Activated CD4-positive, alpha-beta T cell treated with anti-CD3 and anti-CD28 coated beads, Interleukin-2, amount 10 ng/mL, durations not matched to agents 24 days and 14 days (primary cell): ENCODE results near the gene BCAS1. TPM values are rescaled to one million over a fixed set of nuclear protein-coding genes. Genes with fewer than 3 reads are reported as not detected.

Source experiments
- DNase-seq: peaks from one replicate; pipeline ENCODE4 v3.0.0; 2022
- H3K27ac Mint-ChIP-seq: one replicate; pipeline ENCODE4 v1.8.0; 2022; ENCODE audit warnings: mild to moderate bottlenecking, mixed read lengths
- H3K27me3 Mint-ChIP-seq: one replicate; pipeline ENCODE4 v1.8.0; 2022; ENCODE audit warnings: mixed read lengths
- H3K36me3 Mint-ChIP-seq: one replicate; pipeline ENCODE4 v1.8.0; 2022; ENCODE audit warnings: low read depth, mild to moderate bottlenecking, mixed read lengths
- H3K4me1 Mint-ChIP-seq: one replicate; pipeline ENCODE4 v1.8.0; 2021; ENCODE audit warnings: mixed read lengths
- H3K4me3 Mint-ChIP-seq: one replicate; pipeline ENCODE4 v1.8.0; 2022; ENCODE audit warnings: mild to moderate bottlenecking, moderate library complexity, mixed read lengths
- H3K9me3 Mint-ChIP-seq: one replicate; pipeline ENCODE4 v1.8.0; 2021; ENCODE audit warnings: mixed read lengths
- intact Hi-C: fragments of 100-400 bp; cut with micrococcal nuclease; formaldehyde crosslinking; loops from one replicate; pipeline ENCODE4 v1.15.1; 2023
- total RNA-seq: library from RNA; stranded (reverse); gene quantifications from 2 replicates; pipeline ENCODE4 v1.2.3, GENCODE V29; 2022

BCAS1 gene
- total RNA-seq, 1 donor from 2014 or later, result not detected

GRCh38 chr20:54042021-54042420, 28.4 kb downstream of the BCAS1 start:
- Mint-ChIP-seq H3K4me1 (peaks cover 8% of the 10 kb centered on the region), H3K36me3 (peaks cover 1% of the 10 kb centered on the region), H3K27me3 (peaks cover 15% of the 10 kb centered on the region), H3K4me3 (no peak overlapping the region), H3K27ac (no peak overlapping the region), H3K9me3 (no peaks in the 10 kb centered on the region)
- intact Hi-C loops, result loop anchor here (10.0 kb wide), 1 partner anchor 337 kb away; no protein-coding TSS in a partner anchor
- no peak for DNase-seq

GRCh38 chr20:54041336-54041735, 29.1 kb downstream of the BCAS1 start:
- intact Hi-C loops, result loop anchor here (10.0 kb wide), 1 partner anchor 337 kb away; no protein-coding TSS in a partner anchor
- H3K36me3 Mint-ChIP-seq, result peaks cover 1% of the 10 kb centered on the region
- no peak for DNase-seq

GRCh38 chr20:54040531-54040930, 29.9 kb downstream of the BCAS1 start:
- Mint-ChIP-seq H3K27ac (no peak overlapping the region), H3K4me3 (no peak overlapping the region), H3K4me1 (peaks cover 8% of the 10 kb centered on the region), H3K36me3 (no peaks in the 10 kb centered on the region), H3K27me3 (peaks cover 17% of the 10 kb centered on the region), H3K9me3 (no peaks in the 10 kb centered on the region)
- no peak for DNase-seq
- intact Hi-C loops, result loop anchor here (10.0 kb wide), 1 partner anchor 336 kb away; no protein-coding TSS in a partner anchor

More at GRCh38 chr20:54041336-54041735, 29.1 kb downstream of the BCAS1 start:
- Mint-ChIP-seq H3K9me3 (no peaks in the 10 kb centered on the region), H3K27me3 (peaks cover 17% of the 10 kb centered on the region), H3K27ac (no peak overlapping the region), H3K4me1 (peaks cover 8% of the 10 kb centered on the region), H3K4me3 (no peak overlapping the region)

- no peaks in the 10 kb centered on the region for H3K36me3 Mint-ChIP-seq
- intact Hi-C loops, result no loop called here
- no peak overlapping the region for H3K4me3 Mint-ChIP-seq
- H3K27ac Mint-ChIP-seq, result no peak overlapping the region
- H3K9me3 Mint-ChIP-seq, result no peaks in the 10 kb centered on the region
- DNase-seq, result no peak
- H3K27me3 Mint-ChIP-seq, result peaks cover 17% of the 10 kb centered on the region
- peaks cover 3% of the 10 kb centered on the region for H3K4me1 Mint-ChIP-seq
Observed at GRCh38 chr20:54038961-54039360, 31.4 kb downstream of the BCAS1 start.

GRCh38 chr20:54037525-54037924, 32.9 kb downstream of the BCAS1 start:
- Mint-ChIP-seq H3K27ac (no peak overlapping the region), H3K4me3 (no peak overlapping the region), H3K9me3 (peaks cover 6% of the 10 kb centered on the region), H3K36me3 (no peaks in the 10 kb centered on the region), H3K4me1 (peaks cover under 1% of the 10 kb centered on the region), H3K27me3 (peaks cover 24% of the 10 kb centered on the region)
- no peak for DNase-seq
- intact Hi-C loops, result no loop called here

- no peak overlapping the region for H3K27ac Mint-ChIP-seq
- intact Hi-C loops, result no loop called here
- H3K4me3 Mint-ChIP-seq, result no peak overlapping the region
- no peak for DNase-seq
- H3K27me3 Mint-ChIP-seq, result peaks cover 33% of the 10 kb centered on the region
- H3K9me3 Mint-ChIP-seq, result peaks cover 18% of the 10 kb centered on the region
- no peaks in the 10 kb centered on the region for H3K4me1 Mint-ChIP-seq
- H3K36me3 Mint-ChIP-seq, result no peaks in the 10 kb centered on the region
Observed at GRCh38 chr20:54029643-54030042, 40.8 kb downstream of the BCAS1 start.

GRCh38 chr20:54029176-54029575, 41.2 kb downstream of the BCAS1 start:
- no peak for DNase-seq
- intact Hi-C loops, result no loop called here
- Mint-ChIP-seq H3K27ac (no peak overlapping the region), H3K27me3 (peaks cover 36% of the 10 kb centered on the region), H3K36me3 (no peaks in the 10 kb centered on the region), H3K4me1 (no peaks in the 10 kb centered on the region), H3K9me3 (peaks cover 21% of the 10 kb centered on the region), H3K4me3 (no peak overlapping the region)

GRCh38 chr20:54028276-54029011, 42.0 kb downstream of the BCAS1 start:
- no peaks in the 10 kb centered on the region for H3K36me3 Mint-ChIP-seq
- no peaks in the 10 kb centered on the region for H3K4me1 Mint-ChIP-seq
- peaks cover 24% of the 10 kb centered on the region for H3K9me3 Mint-ChIP-seq
- H3K27me3 Mint-ChIP-seq, result peaks cover 37% of the 10 kb centered on the region
- H3K27ac Mint-ChIP-seq, result no peak overlapping the region
- no peak for DNase-seq
- no peak overlapping the region for H3K4me3 Mint-ChIP-seq
- intact Hi-C loops, result no loop called here

GRCh38 chr20:54027704-54028103, 42.7 kb downstream of the BCAS1 start:
- H3K27me3 Mint-ChIP-seq, result peaks cover 32% of the 10 kb centered on the region
- intact Hi-C loops, result no loop called here
- H3K4me1 Mint-ChIP-seq, result no peaks in the 10 kb centered on the region
- H3K36me3 Mint-ChIP-seq, result no peaks in the 10 kb centered on the region
- peaks cover 23% of the 10 kb centered on the region for H3K9me3 Mint-ChIP-seq
- no peak overlapping the region for H3K27ac Mint-ChIP-seq
- no peak for DNase-seq
- H3K4me3 Mint-ChIP-seq, result no peak overlapping the region

- Mint-ChIP-seq H3K27me3 (peaks cover 22% of the 10 kb centered on the region), H3K27ac (no peak overlapping the region), H3K36me3 (no peaks in the 10 kb centered on the region), H3K4me3 (no peak overlapping the region), H3K9me3 (peaks cover 12% of the 10 kb centered on the region), H3K4me1 (no peaks in the 10 kb centered on the region)
- DNase-seq, result no peak
- intact Hi-C loops, result no loop called here
Observed at GRCh38 chr20:54026295-54027064, 43.9 kb downstream of the BCAS1 start.

GRCh38 chr20:54025251-54025771, 45.1 kb downstream of the BCAS1 start:
- H3K4me1 Mint-ChIP-seq, result no peaks in the 10 kb centered on the region
- H3K9me3 Mint-ChIP-seq, result peaks cover 12% of the 10 kb centered on the region
- peaks cover 20% of the 10 kb centered on the region for H3K27me3 Mint-ChIP-seq
- no peak overlapping the region for H3K27ac Mint-ChIP-seq
- intact Hi-C loops, result no loop called here
- DNase-seq, result no peak
- H3K4me3 Mint-ChIP-seq, result no peak overlapping the region
- H3K36me3 Mint-ChIP-seq, result no peaks in the 10 kb centered on the region

GRCh38 chr20:54023406-54023805, 47.0 kb downstream of the BCAS1 start:
- H3K36me3 Mint-ChIP-seq, result no peaks in the 10 kb centered on the region
- no peak for DNase-seq
- intact Hi-C loops, result no loop called here
- no peaks in the 10 kb centered on the region for H3K4me1 Mint-ChIP-seq
- no peak overlapping the region for H3K27ac Mint-ChIP-seq
- H3K9me3 Mint-ChIP-seq, result peaks cover 12% of the 10 kb centered on the region
- peaks cover 17% of the 10 kb centered on the region for H3K27me3 Mint-ChIP-seq
- H3K4me3 Mint-ChIP-seq, result no peak overlapping the region

GRCh38 chr20:54021446-54022235, 48.8 kb downstream of the BCAS1 start:
- intact Hi-C loops, result no loop called here
- H3K27me3 Mint-ChIP-seq, result peaks cover 11% of the 10 kb centered on the region
- H3K4me1 Mint-ChIP-seq, result peaks cover 7% of the 10 kb centered on the region

More at GRCh38 chr20:54021446-54022235, 48.8 kb downstream of the BCAS1 start:
- no peaks in the 10 kb centered on the region for H3K36me3 Mint-ChIP-seq
- H3K9me3 Mint-ChIP-seq, result peaks cover 10% of the 10 kb centered on the region
- no peak for DNase-seq
- H3K27ac Mint-ChIP-seq, result no peak overlapping the region
- H3K4me3 Mint-ChIP-seq, result no peak overlapping the region
